ENCODE results near the gene TMEM229A. TPM values are rescaled to one million over a fixed set of nuclear protein-coding genes. Genes with fewer than 3 reads are reported as not detected.
A peak's percentile ranks its signal among the peaks of the same experiment; 100 is the strongest.
"Not testable (repeated sequence)": the region's sequence is repeated elsewhere in the genome, so short reads cannot be mapped to it uniquely, and the experiment has no call there.

Gene TMEM229A
- total RNA-seq, 1 donor from 2014 or later: not detected

GRCh38 chr7:124033807-124034753 is 1.2 kb upstream of the TMEM229A start:
- Histone ChIP-seq H3K27me3 (ENCODE audit: control insufficient read depth in 3 of 3, insufficient read depth in 3 of 3, low read length in 3 of 3) (peaks cover 13 to 21% (median 18%) of the 10 kb centered on the region in 3 donors), H3K4me1 (ENCODE audit: control insufficient read depth in 3 of 3, insufficient read depth in 3 of 3, low read length in 3 of 3) (peaks cover 6 to 13% (median 8%) of the 10 kb centered on the region in 3 donors), H3K27ac (ENCODE audit: low read depth, low read length) (no peak overlapping the region), H3K9ac (ENCODE audit: low read depth in 1 of 3, low read length in 3 of 3) (no peak overlapping the region), H3K9me3 (ENCODE audit: control insufficient read depth in 3 of 3, low read length in 3 of 3) (no peaks in the 10 kb centered on the region), H3K4me3 (ENCODE audit: low read length in 3 of 3) (peak overlapping the region in 2 of 3 donors; percentile 36 to 77), H3K36me3 (ENCODE audit: control insufficient read depth in 3 of 3, insufficient read depth in 3 of 3, low read length in 3 of 3) (no peaks in the 10 kb centered on the region)

- H3K27ac ChIP-seq (ENCODE audit: low read depth, low read length): no peak overlapping the region
- H3K9me3 ChIP-seq (ENCODE audit: control insufficient read depth in 3 of 3, low read length in 3 of 3): no peaks in the 10 kb centered on the region
- H3K4me1 ChIP-seq (ENCODE audit: control insufficient read depth in 3 of 3, insufficient read depth in 3 of 3, low read length in 3 of 3): peaks cover 6 to 13% (median 8%) of the 10 kb centered on the region in 3 donors
- peak overlapping the region in 2 of 3 donors; percentile 36 to 77 for H3K4me3 ChIP-seq (ENCODE audit: low read length in 3 of 3)
- H3K27me3 ChIP-seq (ENCODE audit: control insufficient read depth in 3 of 3, insufficient read depth in 3 of 3, low read length in 3 of 3): peaks cover 15 to 25% (median 18%) of the 10 kb centered on the region in 3 donors
- no peaks in the 10 kb centered on the region for H3K36me3 ChIP-seq (ENCODE audit: control insufficient read depth in 3 of 3, insufficient read depth in 3 of 3, low read length in 3 of 3)
- peak overlapping the region in 1 of 3 donors; percentile 35 for H3K9ac ChIP-seq (ENCODE audit: low read depth in 1 of 3, low read length in 3 of 3)
Measured at GRCh38 chr7:124033095-124033806, 384 bp upstream of the TMEM229A start.

GRCh38 chr7:124031919-124032318 is 948 bp downstream of the TMEM229A start:
- Histone ChIP-seq H3K4me3 (ENCODE audit: low read length in 3 of 3) (peak overlapping the region; percentile 30 to 77 (median 70)), H3K27ac (ENCODE audit: low read depth, low read length) (no peak overlapping the region), H3K27me3 (ENCODE audit: control insufficient read depth in 3 of 3, insufficient read depth in 3 of 3, low read length in 3 of 3) (peaks cover 15 to 26% (median 18%) of the 10 kb centered on the region in 3 donors), H3K9me3 (ENCODE audit: control insufficient read depth in 3 of 3, low read length in 3 of 3) (no peaks in the 10 kb centered on the region), H3K9ac (ENCODE audit: low read depth in 1 of 3, low read length in 3 of 3) (peak overlapping the region in 1 of 3 donors; percentile 24), H3K4me1 (ENCODE audit: control insufficient read depth in 3 of 3, insufficient read depth in 3 of 3, low read length in 3 of 3) (peaks cover 6 to 13% (median 8%) of the 10 kb centered on the region in 3 donors), H3K36me3 (ENCODE audit: control insufficient read depth in 3 of 3, insufficient read depth in 3 of 3, low read length in 3 of 3) (no peaks in the 10 kb centered on the region)

- Histone ChIP-seq H3K27ac (ENCODE audit: low read depth, low read length) (no peak overlapping the region), H3K36me3 (ENCODE audit: control insufficient read depth in 3 of 3, insufficient read depth in 3 of 3, low read length in 3 of 3) (no peaks in the 10 kb centered on the region), H3K9me3 (ENCODE audit: control insufficient read depth in 3 of 3, low read length in 3 of 3) (no peaks in the 10 kb centered on the region), H3K4me3 (ENCODE audit: low read length in 3 of 3) (no peak overlapping the region), H3K27me3 (ENCODE audit: control insufficient read depth in 3 of 3, insufficient read depth in 3 of 3, low read length in 3 of 3) (peaks cover 15 to 24% (median 18%) of the 10 kb centered on the region in 3 donors), H3K4me1 (ENCODE audit: control insufficient read depth in 3 of 3, insufficient read depth in 3 of 3, low read length in 3 of 3) (peaks cover 6 to 13% (median 8%) of the 10 kb centered on the region in 3 donors), H3K9ac (ENCODE audit: low read depth in 1 of 3, low read length in 3 of 3) (no peak overlapping the region)
Measured at GRCh38 chr7:124031406-124031805, 1.5 kb downstream of the TMEM229A start.

- Histone ChIP-seq H3K27me3 (ENCODE audit: control insufficient read depth in 3 of 3, insufficient read depth in 3 of 3, low read length in 3 of 3) (peaks cover 15 to 24% (median 18%) of the 10 kb centered on the region in 3 donors), H3K4me1 (ENCODE audit: control insufficient read depth in 3 of 3, insufficient read depth in 3 of 3, low read length in 3 of 3) (peaks cover 6 to 13% (median 8%) of the 10 kb centered on the region in 3 donors), H3K9ac (ENCODE audit: low read depth in 1 of 3, low read length in 3 of 3) (no peak overlapping the region), H3K36me3 (ENCODE audit: control insufficient read depth in 3 of 3, insufficient read depth in 3 of 3, low read length in 3 of 3) (no peaks in the 10 kb centered on the region), H3K4me3 (ENCODE audit: low read length in 3 of 3) (no peak overlapping the region), H3K27ac (ENCODE audit: low read depth, low read length) (no peak overlapping the region), H3K9me3 (ENCODE audit: control insufficient read depth in 3 of 3, low read length in 3 of 3) (no peaks in the 10 kb centered on the region)
Measured at GRCh38 chr7:124030964-124031363, 1.9 kb downstream of the TMEM229A start.

- Histone ChIP-seq H3K36me3 (ENCODE audit: control insufficient read depth in 3 of 3, insufficient read depth in 3 of 3, low read length in 3 of 3) (no peaks in the 10 kb centered on the region), H3K27me3 (ENCODE audit: control insufficient read depth in 3 of 3, insufficient read depth in 3 of 3, low read length in 3 of 3) (peaks cover 15 to 24% (median 18%) of the 10 kb centered on the region in 3 donors), H3K4me3 (ENCODE audit: low read length in 3 of 3) (no peak overlapping the region), H3K9me3 (ENCODE audit: control insufficient read depth in 3 of 3, low read length in 3 of 3) (no peaks in the 10 kb centered on the region), H3K27ac (ENCODE audit: low read depth, low read length) (no peak overlapping the region), H3K4me1 (ENCODE audit: control insufficient read depth in 3 of 3, insufficient read depth in 3 of 3, low read length in 3 of 3) (peaks cover 6 to 13% (median 8%) of the 10 kb centered on the region in 3 donors), H3K9ac (ENCODE audit: low read depth in 1 of 3, low read length in 3 of 3) (no peak overlapping the region)
Measured at GRCh38 chr7:124029396-124030188, 3.3 kb downstream of the TMEM229A start.

- H3K9ac ChIP-seq (ENCODE audit: low read depth in 1 of 3, low read length in 3 of 3): no peak overlapping the region
- peaks cover 4 to 6% (median 4%) of the 10 kb centered on the region in 3 donors for H3K4me1 ChIP-seq (ENCODE audit: control insufficient read depth in 3 of 3, insufficient read depth in 3 of 3, low read length in 3 of 3)
- peaks cover 11 to 20% (median 15%) of the 10 kb centered on the region in 3 donors for H3K27me3 ChIP-seq (ENCODE audit: control insufficient read depth in 3 of 3, insufficient read depth in 3 of 3, low read length in 3 of 3)
- no peaks in the 10 kb centered on the region for H3K9me3 ChIP-seq (ENCODE audit: control insufficient read depth in 3 of 3, low read length in 3 of 3)
- H3K4me3 ChIP-seq (ENCODE audit: low read length in 3 of 3): no peak overlapping the region
- no peaks in the 10 kb centered on the region for H3K36me3 ChIP-seq (ENCODE audit: control insufficient read depth in 3 of 3, insufficient read depth in 3 of 3, low read length in 3 of 3)
- no peak overlapping the region for H3K27ac ChIP-seq (ENCODE audit: low read depth, low read length)
Measured at GRCh38 chr7:124027236-124027635, 5.6 kb downstream of the TMEM229A start.

GRCh38 chr7:124024329-124024728 is 8.5 kb downstream of the TMEM229A start:
- H3K9ac ChIP-seq (ENCODE audit: low read depth in 1 of 3, low read length in 3 of 3); H3K36me3 ChIP-seq (ENCODE audit: control insufficient read depth in 3 of 3, insufficient read depth in 3 of 3, low read length in 3 of 3); H3K27me3 ChIP-seq (ENCODE audit: control insufficient read depth in 3 of 3, insufficient read depth in 3 of 3, low read length in 3 of 3); H3K27ac ChIP-seq (ENCODE audit: low read depth, low read length); H3K9me3 ChIP-seq (ENCODE audit: control insufficient read depth in 3 of 3, low read length in 3 of 3); H3K4me3 ChIP-seq (ENCODE audit: low read length in 3 of 3); H3K4me1 ChIP-seq (ENCODE audit: control insufficient read depth in 3 of 3, insufficient read depth in 3 of 3, low read length in 3 of 3): not testable (repeated sequence)

- Histone ChIP-seq H3K36me3 (ENCODE audit: control insufficient read depth in 3 of 3, insufficient read depth in 3 of 3, low read length in 3 of 3) (no peaks in the 10 kb centered on the region), H3K9ac (ENCODE audit: low read depth in 1 of 3, low read length in 3 of 3) (no peak overlapping the region), H3K27me3 (ENCODE audit: control insufficient read depth in 3 of 3, insufficient read depth in 3 of 3, low read length in 3 of 3) (no peaks in the 10 kb centered on the region), H3K9me3 (ENCODE audit: control insufficient read depth in 3 of 3, low read length in 3 of 3) (no peaks in the 10 kb centered on the region), H3K27ac (ENCODE audit: low read depth, low read length) (no peak overlapping the region), H3K4me3 (ENCODE audit: low read length in 3 of 3) (no peak overlapping the region), H3K4me1 (ENCODE audit: control insufficient read depth in 3 of 3, insufficient read depth in 3 of 3, low read length in 3 of 3) (no peaks in the 10 kb centered on the region)
Measured at GRCh38 chr7:124022551-124022950, 10.3 kb downstream of the TMEM229A start.
